K562 (cell line): ENCODE results near the gene TMEM121. TPM values are rescaled to one million over a fixed set of nuclear protein-coding genes. Genes with fewer than 3 reads are reported as not detected.

Source experiments
- ARID3B ChIP-seq: fragments of 250-450 bp; sonication (Bioruptor Pico); IDR thresholded peaks from 2 replicates; pipeline ENCODE4 v1.4.0; 2020; ENCODE audit warnings: borderline replicate concordance
- CLOCK ChIP-seq: fragments of 250-450 bp; sonication (Bioruptor Pico); IDR thresholded peaks from 2 replicates; pipeline ENCODE4 v1.4.0; 2020; ENCODE audit warnings: mild to moderate bottlenecking, moderate library complexity, borderline replicate concordance
- HDAC2 ChIP-seq: fragments of 450-650 bp; IDR thresholded peaks from 2 replicates; pipeline ENCODE4 v1.6.1; 2016; ENCODE audit warnings: mild to moderate bottlenecking
- HNRNPK ChIP-seq: fragments of 200-400 bp; formaldehyde crosslinking; IDR thresholded peaks from one replicate; pipeline ENCODE4 v1.6.1; 2018; ENCODE audit warnings: mild to moderate bottlenecking, low read depth, low read length; ENCODE audit not compliant: poor library complexity, severe bottlenecking
- U2AF1 ChIP-seq: fragments of 200-400 bp; formaldehyde crosslinking; optimal IDR thresholded peaks from 2 replicates; pipeline ENCODE3; 2017; ENCODE audit warnings: mild to moderate bottlenecking, low read depth, low read length, moderate library complexity
- U2AF2 ChIP-seq: fragments of 200-400 bp; formaldehyde crosslinking; optimal IDR thresholded peaks from 2 replicates; pipeline ENCODE3; 2017; ENCODE audit warnings: low read depth, mild to moderate bottlenecking, low read length
- WHSC1 ChIP-seq: IDR thresholded peaks from one replicate; pipeline ENCODE4 v1.6.1; 2012; ENCODE audit warnings: low read length, control low read depth, inconsistent platforms
- ZBTB40 ChIP-seq, 2 experiments: fragments of 450-650 bp in 1 of 2; sonication (generic) in 1 of 2; formaldehyde crosslinking in 1 of 2; IDR thresholded peaks; 2 replicates each; pipeline versions ENCODE4 v1.7.1 to v1.9.0; 2016 to 2022; ENCODE audit warnings: inconsistent platforms in 1 of 2, mild to moderate bottlenecking in 1 of 2, missing genetic modification reagents in 1 of 2
- ZBTB49 ChIP-seq: sonication (generic); formaldehyde crosslinking; IDR thresholded peaks from 2 replicates; pipeline ENCODE4 v1.8.0; 2022; ENCODE audit warnings: missing genetic modification reagents, mild to moderate bottlenecking, borderline replicate concordance
- ZNF780A ChIP-seq: fragments of 250-450 bp; sonication (Bioruptor Pico); IDR thresholded peaks from 2 replicates; pipeline ENCODE4 v1.5.0; 2021; ENCODE audit warnings: mild to moderate bottlenecking
- polyA plus RNA-seq, 8 experiments: library from polyadenylated mRNA; depleted of rRNA in 4 of 8; stranded (reverse) in 5 of 8; unstranded in 3 of 8; fragments of >200 nt; fragmentation: Nextera tagmentation in 2 of 8; fragmentation: Illumina TruSeq in 1 of 8; extraction: Ambion mirVana in 2 of 8; extraction: Trizol in 1 of 8; gene quantifications; 2 replicates each; pipeline versions ENCODE4 v1.2.1 to v1.2.3, GENCODE V29; 2011 to 2014; ENCODE audit warnings: inconsistent platforms in 1 of 8, missing spikeins in 1 of 8
- total RNA-seq, 7 experiments: library from RNA; depleted of rRNA in 6 of 7; stranded (reverse); fragments of >200 nt in 6 of 7; fragmentation: Illumina TruSeq in 2 of 7; extraction: Trizol in 2 of 7; gene quantifications; 2 replicates each; pipeline versions ENCODE4 v1.2.1 to v1.2.3, GENCODE V29; 2011 to 2021; ENCODE audit warnings: low replicate concordance in 1 of 7

The TMEM121 gene
- total and polyA plus RNA-seq, 9 of the 15 experiments (the other 6 are each of a cell fraction or from before 2014, with no cell fraction given) = 0.31 to 0.36 TPM; not detected in 7

- TF ChIP-seq HNRNPK (no peak), U2AF2 (no peak), ZBTB40 (IDR thresholded peaks at IDR 0.05) (peak; percentile 99), ZBTB40 (CRISPR knock-in tag; IDR thresholded peaks at IDR 0.05) (no peak), CLOCK (CRISPR knock-in tag) (no peak), ZNF780A (CRISPR knock-in tag) (no peak), ZBTB49 (no peak), WHSC1 (no peak), HDAC2 (no peak), ARID3B (CRISPR knock-in tag) (no peak), U2AF1 (no peak)
Measured at GRCh38 chr14:105490572-105491365, 35.6 kb upstream of the TMEM121 start, which contains the start of gene TEDC1 (continued).
